Tibial nerve (tissue), 4 donors: Measurements from ENCODE around the gene MFSD6L. TPM values are rescaled to one million over a fixed set of nuclear protein-coding genes. Genes with fewer than 3 reads are reported as not detected.
"Not testable (repeated sequence)": the region's sequence is repeated elsewhere in the genome, so short reads cannot be mapped to it uniquely, and the experiment has no call there.

Experiments
- DNase-seq, 2 donors: peaks; one replicate each; pipeline ENCODE4 v3.0.0-alpha.2; 2019; ENCODE audit warnings: low spot score in 2 of 2
- H3K27ac ChIP-seq, 4 donors: fragments of 200-600 bp; sonication (generic) in 3 of 4; one replicate each; pipeline ENCODE4 v1.5.1; 2017 to 2019; ENCODE audit warnings: mild to moderate bottlenecking in 1 of 4
- H3K27me3 ChIP-seq, 2 donors: fragments of 200-600 bp; sonication (generic) in 1 of 2; one replicate each; pipeline versions ENCODE4 v1.5.1 to v1.6.0; 2017 to 2019
- H3K36me3 ChIP-seq, 3 donors: fragments of 200-600 bp; sonication (generic); one replicate each; pipeline ENCODE4 v1.5.1; 2018 to 2019
- H3K4me1 ChIP-seq, 4 donors: fragments of 200-600 bp; sonication (generic) in 3 of 4; one replicate each; pipeline ENCODE4 v1.5.1; 2017 to 2019
- H3K4me3 ChIP-seq, 4 donors: fragments of 200-600 bp; sonication (generic) in 3 of 4; one replicate each; pipeline ENCODE4 v1.5.1; 2017 to 2019; ENCODE audit warnings: mild to moderate bottlenecking in 1 of 4, moderate library complexity in 1 of 4
- H3K9me3 ChIP-seq, 4 donors: fragments of 200-600 bp; sonication (generic) in 3 of 4; one replicate each; pipeline ENCODE4 v1.5.1; 2017 to 2019
- EP300 ChIP-seq, 2 donors: sonication (generic); formaldehyde crosslinking; IDR thresholded peaks; one replicate each; pipeline ENCODE4 v1.6.1; 2017; ENCODE audit warnings: antibody characterized with exemption in 2 of 2, mild to moderate bottlenecking in 1 of 2
- POLR2A ChIP-seq, 2 donors: fragments of 450-650 bp; IDR thresholded peaks; one replicate each; pipeline ENCODE4 v1.6.1; 2017; ENCODE audit warnings: antibody characterized with exemption in 2 of 2, mild to moderate bottlenecking in 2 of 2, moderate library complexity in 2 of 2
- WGBS, 2 donors: methylation state at CpG; one replicate each; pipeline ENCODE4 v1.1.5; 2018; 5-methylcytosine and 5-hydroxymethylcytosine counted together
- total RNA-seq, 4 donors: library from RNA; depleted of rRNA; stranded (reverse); fragments of >200 nt; gene quantifications; one replicate each; pipeline ENCODE4 v1.1.0, GENCODE V29; 2016
- TF ChIP-seq, protein P1 (sequence below), 5 experiments: fragments of 200-600 bp in 3 of 5; fragments of 450-650 bp in 2 of 5; sonication (generic) in 3 of 5; IDR thresholded peaks; one replicate each; pipeline ENCODE4 v1.5.1; 2016 to 2019; ENCODE audit warnings: antibody characterized with exemption in 5 of 5, mild to moderate bottlenecking in 3 of 5, moderate library complexity in 2 of 5

Gene MFSD6L
- total RNA-seq, 4 donors from 2014 or later = not detected

DNA sequence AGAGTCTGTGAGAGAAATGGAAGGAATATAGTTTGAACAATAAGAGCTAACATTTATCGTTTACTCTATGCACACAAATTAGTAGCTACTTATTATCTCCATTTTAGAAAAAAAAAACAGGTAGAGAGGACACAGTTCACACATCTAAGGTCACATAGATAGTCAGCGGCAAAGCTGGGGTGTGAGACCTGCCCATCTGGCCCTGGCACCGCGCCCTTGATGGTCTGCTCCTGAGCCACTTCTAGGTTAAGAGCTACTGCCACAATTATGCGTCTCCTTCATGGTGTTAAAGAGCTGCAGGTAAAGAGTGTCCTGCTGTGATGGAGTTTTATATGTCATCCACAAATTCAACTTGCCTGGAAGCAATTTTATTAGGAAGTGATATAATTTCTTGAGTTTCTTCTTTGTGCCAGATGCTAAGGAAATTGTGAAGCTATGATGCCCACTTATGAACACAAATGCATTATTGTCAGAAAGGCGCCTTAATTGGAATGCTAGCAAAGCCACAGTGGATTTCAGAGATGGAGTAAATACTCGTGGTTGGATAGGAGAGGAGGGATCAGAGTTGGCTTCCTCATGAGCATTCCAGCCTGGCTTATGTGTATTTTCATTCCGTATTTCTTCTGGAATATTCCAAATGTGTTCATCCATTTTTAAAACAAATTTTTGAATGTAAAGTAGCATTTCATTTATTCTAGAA, 21.3 kb upstream of the MFSD6L start:
- Histone ChIP-seq H3K36me3 (no peaks in the 10 kb centered on the region), H3K9me3 (peaks cover 0 to 8% (median 0%) of the 10 kb centered on the region in 4 donors), H3K27me3 (no peaks in the 10 kb centered on the region), H3K27ac (no peak overlapping the region), H3K4me1 (no peaks in the 10 kb centered on the region), H3K4me3 (no peak overlapping the region)
- TF ChIP-seq, protein P1, sequence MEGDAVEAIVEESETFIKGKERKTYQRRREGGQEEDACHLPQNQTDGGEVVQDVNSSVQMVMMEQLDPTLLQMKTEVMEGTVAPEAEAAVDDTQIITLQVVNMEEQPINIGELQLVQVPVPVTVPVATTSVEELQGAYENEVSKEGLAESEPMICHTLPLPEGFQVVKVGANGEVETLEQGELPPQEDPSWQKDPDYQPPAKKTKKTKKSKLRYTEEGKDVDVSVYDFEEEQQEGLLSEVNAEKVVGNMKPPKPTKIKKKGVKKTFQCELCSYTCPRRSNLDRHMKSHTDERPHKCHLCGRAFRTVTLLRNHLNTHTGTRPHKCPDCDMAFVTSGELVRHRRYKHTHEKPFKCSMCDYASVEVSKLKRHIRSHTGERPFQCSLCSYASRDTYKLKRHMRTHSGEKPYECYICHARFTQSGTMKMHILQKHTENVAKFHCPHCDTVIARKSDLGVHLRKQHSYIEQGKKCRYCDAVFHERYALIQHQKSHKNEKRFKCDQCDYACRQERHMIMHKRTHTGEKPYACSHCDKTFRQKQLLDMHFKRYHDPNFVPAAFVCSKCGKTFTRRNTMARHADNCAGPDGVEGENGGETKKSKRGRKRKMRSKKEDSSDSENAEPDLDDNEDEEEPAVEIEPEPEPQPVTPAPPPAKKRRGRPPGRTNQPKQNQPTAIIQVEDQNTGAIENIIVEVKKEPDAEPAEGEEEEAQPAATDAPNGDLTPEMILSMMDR (IDR thresholded peaks at IDR 0.05) = no peak
- TF ChIP-seq EP300 (IDR thresholded peaks at IDR 0.05) (no peak), POLR2A (IDR thresholded peaks at IDR 0.05) (no peak)
- DNase-seq = no peak
- 71% methylated on average over 8 of the region's 8 CpGs for WGBS, 2 donors

DNA sequence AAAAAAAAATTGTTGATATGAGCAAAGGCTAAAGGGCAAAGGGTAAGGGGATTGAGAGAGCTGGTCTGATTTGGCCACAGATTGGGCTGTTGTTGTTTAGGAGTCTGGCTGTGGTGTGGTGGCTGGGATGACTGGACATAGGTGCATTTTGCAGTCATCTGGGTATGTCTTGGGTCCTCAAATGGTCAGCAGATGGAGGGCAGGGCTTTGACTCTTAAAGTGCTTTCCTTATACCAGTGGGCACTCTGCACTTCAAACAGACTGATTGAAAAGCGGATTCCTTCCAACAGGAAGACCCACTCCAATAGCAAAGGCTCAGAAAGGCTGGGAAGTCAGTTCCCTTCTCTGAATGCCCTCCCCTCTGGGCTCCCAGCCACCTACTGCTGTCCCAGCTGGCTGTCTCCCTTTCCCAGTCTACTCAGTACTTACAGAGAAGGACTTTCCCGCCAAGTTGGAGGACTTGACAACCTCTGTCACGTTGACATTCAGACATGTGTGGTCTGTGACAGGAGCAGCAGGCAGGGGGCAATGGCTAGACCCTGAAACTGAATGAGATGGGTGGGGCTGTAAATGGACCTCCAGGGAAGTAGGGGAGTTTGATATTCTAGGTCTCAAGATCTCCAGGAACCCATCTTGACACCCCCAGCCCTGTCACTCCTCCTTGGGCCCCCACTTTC, 19.6 kb upstream of the MFSD6L start:
- Histone ChIP-seq H3K27ac (no peak overlapping the region), H3K27me3 (no peaks in the 10 kb centered on the region), H3K36me3 (no peaks in the 10 kb centered on the region), H3K4me3 (no peak overlapping the region), H3K4me1 (no peaks in the 10 kb centered on the region), H3K9me3 (no peaks in the 10 kb centered on the region)
- TF ChIP-seq EP300 (IDR thresholded peaks at IDR 0.05) = no peak
- TF ChIP-seq, protein P1 (IDR thresholded peaks at IDR 0.05) = no peak
- TF ChIP-seq POLR2A (IDR thresholded peaks at IDR 0.05) = no peak
- WGBS, 2 donors = 40 to 57% methylated on average over 3 of the region's 3 CpGs
- DNase-seq = no peak

DNA sequence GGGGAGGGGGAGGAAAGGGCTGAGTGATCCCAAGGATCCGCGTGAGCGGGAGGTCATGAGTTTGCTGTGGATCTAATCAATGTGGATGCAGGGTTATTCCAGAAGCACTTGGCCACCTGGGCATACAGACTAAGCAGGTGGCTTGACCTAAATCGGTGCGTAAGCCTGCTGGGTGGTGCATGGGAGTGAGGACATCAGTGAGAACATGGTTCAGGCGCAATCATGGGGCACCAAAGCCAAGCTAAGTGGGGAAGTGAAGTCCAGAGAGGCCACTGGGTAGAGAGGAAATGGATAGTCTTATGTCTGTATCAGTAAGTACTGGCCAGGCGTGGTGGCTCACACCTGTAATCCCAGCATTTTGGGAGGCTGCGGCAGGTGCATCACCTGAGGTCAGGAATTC, 18.9 kb upstream of the MFSD6L start:
- no peak for DNase-seq

GRCh38 chr17:8806926-8807550, 7.9 kb upstream of the MFSD6L start:
- no peak for TF ChIP-seq POLR2A (IDR thresholded peaks at IDR 0.05)
- TF ChIP-seq EP300 (IDR thresholded peaks at IDR 0.05) = no peak
- TF ChIP-seq, protein P1 (IDR thresholded peaks at IDR 0.05) = no peak
- H3K4me1 ChIP-seq = peaks cover 0 to 7% (median 0%) of the 10 kb centered on the region in 4 donors
- 62 to 63% methylated on average over 4 of the region's 4 CpGs for WGBS, 2 donors

More for the DNA sequence above, 18.9 kb upstream of the MFSD6L start:
- Histone ChIP-seq H3K4me1 (no peaks in the 10 kb centered on the region), H3K27ac (no peak overlapping the region), H3K9me3 (no peaks in the 10 kb centered on the region), H3K36me3 (no peaks in the 10 kb centered on the region), H3K27me3 (no peaks in the 10 kb centered on the region), H3K4me3 (no peak overlapping the region)
- TF ChIP-seq EP300 (IDR thresholded peaks at IDR 0.05) = no peak
- 91 to 92% methylated on average over 8 of the region's 8 CpGs for WGBS, 2 donors

DNA sequence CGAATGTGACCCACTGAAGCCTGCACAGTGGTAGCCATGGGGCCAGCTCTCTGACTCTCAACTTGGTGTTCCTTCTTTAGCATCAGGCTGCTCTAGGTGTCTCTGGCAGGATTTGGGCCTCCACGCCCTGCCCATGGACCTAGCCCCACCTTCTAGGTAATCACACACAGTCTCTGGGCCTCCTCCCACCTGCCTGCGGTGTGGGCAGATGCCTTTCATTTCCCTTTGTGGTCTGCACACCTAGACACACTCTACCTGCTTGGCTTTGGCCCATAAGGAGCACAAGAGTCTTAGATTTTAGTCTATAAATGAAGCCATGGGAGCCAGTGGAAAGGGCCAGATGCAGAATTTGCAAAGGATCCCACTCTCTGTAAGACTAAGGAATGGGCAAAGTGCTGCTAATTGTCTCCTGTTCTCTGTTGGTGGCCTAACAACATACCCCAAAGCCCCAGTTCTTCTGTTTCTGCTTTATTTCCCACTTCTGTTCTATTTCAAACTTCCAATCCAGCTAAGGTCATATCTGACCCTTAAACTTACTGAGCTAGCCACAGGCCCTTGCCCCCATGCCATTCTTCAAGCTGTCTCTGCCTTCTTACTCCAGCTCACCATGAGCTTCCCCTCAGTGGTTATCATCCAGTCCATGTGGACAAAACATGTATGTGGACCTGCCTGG, 7.2 kb upstream of the MFSD6L start:
- peaks cover 0 to 30% (median 0%) of the 10 kb centered on the region in 4 donors for H3K9me3 ChIP-seq
- WGBS, 2 donors = 88 to 93% methylated on average over 1 to 3 of the region's 3 CpGs

More at GRCh38 chr17:8806926-8807550, 7.9 kb upstream of the MFSD6L start:
- H3K36me3 ChIP-seq = no peaks in the 10 kb centered on the region
- DNase-seq = no peak
- H3K9me3 ChIP-seq = peaks cover 0 to 34% (median 0%) of the 10 kb centered on the region in 4 donors
- H3K4me3 ChIP-seq = no peak overlapping the region
- H3K27ac ChIP-seq = no peak overlapping the region
- H3K27me3 ChIP-seq = no peaks in the 10 kb centered on the region

GRCh38 chr17:8805396-8805795, 6.2 kb upstream of the MFSD6L start:
- WGBS, 2 donors = 89 to 94% methylated on average over 10 of the region's 10 CpGs
- H3K9me3 ChIP-seq = peaks cover 0 to 20% (median 0%) of the 10 kb centered on the region in 4 donors
- not testable (repeated sequence) for H3K27me3 ChIP-seq, H3K27ac ChIP-seq, H3K4me3 ChIP-seq, H3K4me1 ChIP-seq, DNase-seq, H3K36me3 ChIP-seq

More for the DNA sequence above, 7.2 kb upstream of the MFSD6L start:
- H3K4me1 ChIP-seq = peaks cover 0 to 7% (median 0%) of the 10 kb centered on the region in 4 donors
- TF ChIP-seq POLR2A (IDR thresholded peaks at IDR 0.05) (no peak), EP300 (IDR thresholded peaks at IDR 0.05) (no peak)
- TF ChIP-seq, protein P1 (IDR thresholded peaks at IDR 0.05) = no peak
- no peaks in the 10 kb centered on the region for H3K27me3 ChIP-seq
- H3K4me3 ChIP-seq = no peak overlapping the region
- H3K36me3 ChIP-seq = no peaks in the 10 kb centered on the region
- peak overlapping the region in 2 of 4 donors; percentile 14 to 34 for H3K27ac ChIP-seq
- no peak for DNase-seq
